ENCODE measurements around the gene IER3. TPM values are rescaled to one million over a fixed set of nuclear protein-coding genes. Genes with fewer than 3 reads are reported as not detected.

IER3 gene
- total and polyA plus RNA-seq, 2 of the 13 experiments (the other 11 are each of a cell fraction or from before 2014, with no cell fraction given): 51.1 to 131 TPM

- TF ChIP-seq STAG1 (CRISPR knock-in tag; IDR thresholded peaks at IDR 0.05) (peak; percentile 24; the same call in 1 of the 2 replicates), KDM5A (IDR thresholded peaks at IDR 0.05; ENCODE audit: borderline replicate concordance, low read length) (peak; percentile 48; the same call in 1 of the 2 replicates), BCL3 (CRISPR knock-in tag; IDR thresholded peaks at IDR 0.05) (peak; percentile 66), ZSCAN5A (CRISPR knock-in tag; IDR thresholded peaks at IDR 0.05; ENCODE audit: borderline replicate concordance) (peak; percentile 93), ZNF589 (CRISPR knock-in tag; conservative IDR thresholded peaks at IDR 0.05) (peak; percentile 97), ZBTB4 (CRISPR knock-in tag; IDR thresholded peaks at IDR 0.05; ENCODE audit: borderline replicate concordance) (peak; percentile 85; the same call in 1 of the 2 replicates), MAX (IDR thresholded peaks at IDR 0.05) (peak; percentile 90), ADNP (CRISPR knock-in tag; IDR thresholded peaks at IDR 0.05) (no peak; the same call in 1 of the 2 replicates), ZNF737 (CRISPR knock-in tag; IDR thresholded peaks at IDR 0.05; ENCODE audit: borderline replicate concordance) (no peak), ZBTB2 (CRISPR knock-in tag; IDR thresholded peaks at IDR 0.05; ENCODE audit: low read depth) (peak; percentile 91), ZNF383 (CRISPR knock-in tag; IDR thresholded peaks at IDR 0.05; ENCODE audit: borderline replicate concordance) (peak; percentile 96), ZNF724P (CRISPR knock-in tag; IDR thresholded peaks at IDR 0.05; ENCODE audit: borderline replicate concordance) (peak; percentile 97), HMGXB3 (CRISPR knock-in tag; IDR thresholded peaks at IDR 0.05; ENCODE audit: borderline replicate concordance) (peak; percentile 89), HNF4A (CRISPR knock-in tag; IDR thresholded peaks at IDR 0.05) (peak; percentile 26; the same call in 1 of the 2 replicates)
These were observed 27.1 kb downstream of the IER3 start, which contains the start of gene MDC1 (continued) for GRCh38 chr6:30717129-30717844.
